Measurements from ENCODE around the gene SNX13. TPM values are rescaled to one million over a fixed set of nuclear protein-coding genes. Genes with fewer than 3 reads are reported as not detected.

The SNX13 gene
- total and polyA plus RNA-seq, 2 experiments from 2014 or later, result 17.4 to 57.6 TPM

GRCh38 chr7:17942231-17942630, 1.9 kb upstream of the SNX13 start:
- peak; percentile 8 for DNase-seq (ENCODE audit: low spot score)
- Histone ChIP-seq H3K4me2 (peak overlapping the region; percentile 76), H3K4me1 (ENCODE audit: insufficient read depth) (peaks cover 13% of the 10 kb centered on the region), H3K4me3 (no peak overlapping the region), H3K9me3 (ENCODE audit: low read depth) (no peaks in the 10 kb centered on the region), H3K36me3 (replicated peaks; ENCODE audit: insufficient read depth, low read depth) (no peaks in the 10 kb centered on the region), H2AFZ (no peak overlapping the region), H3K79me2 (peaks cover 30% of the 10 kb centered on the region), H3K27me3 (no peaks in the 10 kb centered on the region), H4K20me1 (ENCODE audit: insufficient read depth, poor library complexity, severe bottlenecking) (peaks cover 8% of the 10 kb centered on the region), H3K9me2 (replicated peaks; ENCODE audit: insufficient read depth) (no peaks in the 10 kb centered on the region), H3K27ac (peak overlapping the region; percentile 5)
- 91% methylated on average over 1 of the region's 1 CpG for WGBS (ENCODE audit: low lambda C conversion rate, missing lambda C conversion rate)
- TF ChIP-seq CTCF (IDR thresholded peaks at IDR 0.05; ENCODE audit: poor library complexity), result no peak
- TF ChIP-seq EZH2phosphoT487 (IDR thresholded peaks at IDR 0.05; ENCODE audit: low read depth, severe bottlenecking, unreplicated experiment), result no peak
- TF ChIP-seq EZH2 (IDR thresholded peaks at IDR 0.05; ENCODE audit: borderline replicate concordance), result no peak

- no peaks in the 10 kb centered on the region for H3K36me3 ChIP-seq (replicated peaks; ENCODE audit: insufficient read depth, low read depth)
- H3K9me2 ChIP-seq (replicated peaks; ENCODE audit: insufficient read depth), result no peaks in the 10 kb centered on the region
- H3K4me2 ChIP-seq, result peak overlapping the region; percentile 76
- peak overlapping the region; percentile 62 for H3K4me3 ChIP-seq
- H2AFZ ChIP-seq, result peak overlapping the region; percentile 73
- TF ChIP-seq CTCF (IDR thresholded peaks at IDR 0.05; ENCODE audit: poor library complexity) (peak; percentile 7), EZH2phosphoT487 (IDR thresholded peaks at IDR 0.05; ENCODE audit: low read depth, severe bottlenecking, unreplicated experiment) (no peak)
- no peaks in the 10 kb centered on the region for H3K27me3 ChIP-seq
- H3K4me1 ChIP-seq (ENCODE audit: insufficient read depth), result peaks cover 15% of the 10 kb centered on the region
- H4K20me1 ChIP-seq (ENCODE audit: insufficient read depth, poor library complexity, severe bottlenecking), result peaks cover 8% of the 10 kb centered on the region
- DNase-seq (ENCODE audit: low spot score), result peak; percentile 40
- WGBS (ENCODE audit: low lambda C conversion rate, missing lambda C conversion rate), result 10% methylated on average over 12 of the region's 12 CpGs
- H3K27ac ChIP-seq, result peak overlapping the region; percentile 99
- H3K79me2 ChIP-seq, result peaks cover 42% of the 10 kb centered on the region
- H3K9me3 ChIP-seq (ENCODE audit: low read depth), result no peaks in the 10 kb centered on the region
Observed at GRCh38 chr7:17940951-17941431, 697 bp upstream of the SNX13 start.

GRCh38 chr7:17939606-17940301, 540 bp downstream of the SNX13 start:
- Histone ChIP-seq H3K9me3 (ENCODE audit: low read depth) (no peaks in the 10 kb centered on the region), H3K4me2 (peak overlapping the region; percentile 86), H3K4me3 (peak overlapping the region; percentile 82), H3K27ac (peak overlapping the region; percentile 99), H3K79me2 (peaks cover 55% of the 10 kb centered on the region), H3K36me3 (replicated peaks; ENCODE audit: insufficient read depth, low read depth) (no peaks in the 10 kb centered on the region), H3K4me1 (ENCODE audit: insufficient read depth) (peaks cover 15% of the 10 kb centered on the region), H4K20me1 (ENCODE audit: insufficient read depth, poor library complexity, severe bottlenecking) (peaks cover 14% of the 10 kb centered on the region), H3K9me2 (replicated peaks; ENCODE audit: insufficient read depth) (no peaks in the 10 kb centered on the region), H3K27me3 (no peaks in the 10 kb centered on the region), H2AFZ (peak overlapping the region; percentile 89)
- WGBS (ENCODE audit: low lambda C conversion rate, missing lambda C conversion rate), result 2% methylated on average over 29 of the region's 29 CpGs
- DNase-seq (ENCODE audit: low spot score), result peak; percentile 58
- TF ChIP-seq EZH2 (IDR thresholded peaks at IDR 0.05; ENCODE audit: borderline replicate concordance) (no peak), EZH2phosphoT487 (IDR thresholded peaks at IDR 0.05; ENCODE audit: low read depth, severe bottlenecking, unreplicated experiment) (no peak), CTCF (IDR thresholded peaks at IDR 0.05; ENCODE audit: poor library complexity) (no peak)

Data from hepatocyte (in vitro differentiated cells).